ENCODE measurements around the gene LIMCH1.

LIMCH1 gene

DNA sequence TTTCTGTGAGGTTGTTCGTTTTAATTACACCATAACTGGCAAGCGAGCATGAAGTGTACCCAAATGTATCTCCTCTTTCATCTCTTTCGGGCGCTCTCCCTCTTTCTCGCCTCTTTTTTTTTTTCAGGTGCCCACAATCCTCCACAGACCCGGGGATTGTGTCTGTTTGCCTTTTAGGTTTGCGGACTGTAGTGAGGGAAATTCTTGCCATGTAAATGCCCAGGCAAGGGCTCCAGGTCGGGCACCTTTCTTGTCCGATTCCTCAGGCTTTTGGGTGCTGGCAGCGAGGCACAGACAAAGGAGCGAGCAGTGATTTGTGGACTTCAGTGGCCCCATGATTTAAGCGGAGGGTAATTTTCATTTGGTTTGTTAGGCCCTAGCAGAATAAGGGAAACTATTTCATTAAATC, 211.7 kb downstream of the LIMCH1 start:
- DNase-seq (ENCODE audit: low read depth): no peak
- TF ChIP-seq, protein P1, sequence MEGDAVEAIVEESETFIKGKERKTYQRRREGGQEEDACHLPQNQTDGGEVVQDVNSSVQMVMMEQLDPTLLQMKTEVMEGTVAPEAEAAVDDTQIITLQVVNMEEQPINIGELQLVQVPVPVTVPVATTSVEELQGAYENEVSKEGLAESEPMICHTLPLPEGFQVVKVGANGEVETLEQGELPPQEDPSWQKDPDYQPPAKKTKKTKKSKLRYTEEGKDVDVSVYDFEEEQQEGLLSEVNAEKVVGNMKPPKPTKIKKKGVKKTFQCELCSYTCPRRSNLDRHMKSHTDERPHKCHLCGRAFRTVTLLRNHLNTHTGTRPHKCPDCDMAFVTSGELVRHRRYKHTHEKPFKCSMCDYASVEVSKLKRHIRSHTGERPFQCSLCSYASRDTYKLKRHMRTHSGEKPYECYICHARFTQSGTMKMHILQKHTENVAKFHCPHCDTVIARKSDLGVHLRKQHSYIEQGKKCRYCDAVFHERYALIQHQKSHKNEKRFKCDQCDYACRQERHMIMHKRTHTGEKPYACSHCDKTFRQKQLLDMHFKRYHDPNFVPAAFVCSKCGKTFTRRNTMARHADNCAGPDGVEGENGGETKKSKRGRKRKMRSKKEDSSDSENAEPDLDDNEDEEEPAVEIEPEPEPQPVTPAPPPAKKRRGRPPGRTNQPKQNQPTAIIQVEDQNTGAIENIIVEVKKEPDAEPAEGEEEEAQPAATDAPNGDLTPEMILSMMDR (conservative IDR thresholded peaks at IDR 0.05; ENCODE audit: low read length): no peak
- no peak overlapping the region for H3K4me3 ChIP-seq (ENCODE audit: low read length)

All from AG10803 (cell line).